Gastroesophageal sphincter (tissue), 4 donors: Measurements from ENCODE around the gene MACROD2. TPM values are rescaled to one million over a fixed set of nuclear protein-coding genes. Genes with fewer than 3 reads are reported as not detected.

Experiments
- ATAC-seq: fragments of 150-250 bp; one replicate; pipeline ENCODE4 v1.9.1; 2016; ENCODE audit warnings: mild to moderate bottlenecking, moderate library complexity
- H3K27ac ChIP-seq, 4 donors: fragments of 200-600 bp; sonication (generic) in 3 of 4; 1 replicate in 3 of 4; 2 replicates in 1 of 4; pipeline ENCODE4 v1.5.1; 2016 to 2019
- H3K27me3 ChIP-seq: fragments of 200-600 bp; sonication (generic); one replicate; pipeline ENCODE4 v1.5.1; 2019
- H3K36me3 ChIP-seq, 2 donors: fragments of 200-600 bp; sonication (generic); one replicate each; pipeline ENCODE4 v1.5.1; 2019; ENCODE audit warnings: control low read depth in 1 of 2
- H3K4me1 ChIP-seq, 3 donors: fragments of 200-600 bp; sonication (generic); 1 replicate in 2 of 3; 2 replicates in 1 of 3; pipeline ENCODE4 v1.5.1; 2016 to 2019; ENCODE audit warnings: control low read depth in 2 of 3
- H3K4me3 ChIP-seq, 2 donors: fragments of 200-600 bp; sonication (generic); one replicate each; pipeline ENCODE4 v1.5.1; 2019; ENCODE audit warnings: mild to moderate bottlenecking in 1 of 2, moderate library complexity in 1 of 2
- H3K9me3 ChIP-seq, 3 donors: fragments of 200-600 bp; sonication (generic); one replicate each; pipeline ENCODE4 v1.5.1; 2017 to 2019; ENCODE audit warnings: control low read depth in 2 of 3
- EP300 ChIP-seq: sonication (generic); formaldehyde crosslinking; IDR thresholded peaks from one replicate; pipeline ENCODE4 v1.6.1; 2017; ENCODE audit warnings: antibody characterized with exemption, mild to moderate bottlenecking
- POLR2A ChIP-seq, 2 donors: fragments of 450-650 bp; IDR thresholded peaks; one replicate each; pipeline ENCODE4 v1.6.1; 2017; ENCODE audit warnings: antibody characterized with exemption in 2 of 2, mild to moderate bottlenecking in 2 of 2, moderate library complexity in 1 of 2
- POLR2AphosphoS5 ChIP-seq: sonication (generic); formaldehyde crosslinking; IDR thresholded peaks from one replicate; pipeline ENCODE4 v1.6.1; 2017; ENCODE audit warnings: antibody characterized with exemption
- WGBS, 2 donors: methylation state at CpG; one replicate each; pipeline ENCODE4 v1.1.5; 2018; ENCODE audit warnings: low coverage in 1 of 2; 5-methylcytosine and 5-hydroxymethylcytosine counted together
- total RNA-seq, 4 donors: library from RNA; depleted of rRNA; stranded (reverse); fragments of >200 nt; gene quantifications; one replicate each; pipeline ENCODE4 v1.1.0, GENCODE V29; 2016
- TF ChIP-seq, protein P1 (sequence below), 4 experiments: fragments of 200-600 bp in 2 of 4; fragments of 450-650 bp in 2 of 4; sonication (generic) in 1 of 4; IDR thresholded peaks; one replicate each; pipeline ENCODE4 v1.5.1; 2017 to 2019; ENCODE audit warnings: antibody characterized with exemption in 4 of 4, mild to moderate bottlenecking in 2 of 4, moderate library complexity in 2 of 4

Gene MACROD2
- total RNA-seq, 4 donors from 2014 or later: 4.0 to 12.1 (median 7.4) TPM

DNA sequence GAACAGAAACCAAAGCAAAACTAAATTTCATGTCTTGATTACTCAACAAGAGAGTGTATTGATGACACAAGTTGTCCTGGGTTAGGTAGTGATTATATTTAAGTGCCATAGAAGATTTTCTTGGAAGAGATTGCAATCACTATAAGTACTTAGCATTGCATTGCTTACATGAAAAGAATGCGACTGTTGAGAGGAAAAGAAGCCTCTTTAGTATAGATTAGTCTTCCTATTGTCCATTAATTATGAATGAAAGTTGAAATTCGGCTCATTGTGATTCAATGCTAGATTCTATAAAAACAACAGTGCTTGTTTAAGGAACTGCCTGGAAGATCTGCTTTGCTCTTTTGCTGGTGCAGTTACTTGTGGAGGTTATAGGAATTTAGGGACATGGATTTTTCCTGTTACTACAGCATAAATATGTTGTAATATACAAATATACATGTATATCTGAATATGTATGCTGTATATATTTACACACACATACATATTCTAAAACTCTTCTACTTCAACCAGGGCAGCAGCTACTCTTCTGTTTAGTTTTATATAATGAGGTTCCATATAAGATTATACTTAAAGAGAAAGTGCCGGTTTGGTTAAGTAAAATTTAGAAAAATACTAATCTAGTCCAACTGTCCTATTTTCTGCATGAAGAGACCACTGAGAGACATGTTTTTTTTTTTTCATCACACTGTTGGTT is 1781.6 kb downstream of the MACROD2 start:
- no peak overlapping the region for H3K27ac ChIP-seq
- H3K36me3 ChIP-seq: no peaks in the 10 kb centered on the region
- H3K4me3 ChIP-seq: no peak overlapping the region
- no peaks in the 10 kb centered on the region for H3K27me3 ChIP-seq
- H3K4me1 ChIP-seq: no peaks in the 10 kb centered on the region
- H3K9me3 ChIP-seq: no peaks in the 10 kb centered on the region
- no peak for TF ChIP-seq POLR2A (IDR thresholded peaks at IDR 0.05)
- TF ChIP-seq, protein P1, sequence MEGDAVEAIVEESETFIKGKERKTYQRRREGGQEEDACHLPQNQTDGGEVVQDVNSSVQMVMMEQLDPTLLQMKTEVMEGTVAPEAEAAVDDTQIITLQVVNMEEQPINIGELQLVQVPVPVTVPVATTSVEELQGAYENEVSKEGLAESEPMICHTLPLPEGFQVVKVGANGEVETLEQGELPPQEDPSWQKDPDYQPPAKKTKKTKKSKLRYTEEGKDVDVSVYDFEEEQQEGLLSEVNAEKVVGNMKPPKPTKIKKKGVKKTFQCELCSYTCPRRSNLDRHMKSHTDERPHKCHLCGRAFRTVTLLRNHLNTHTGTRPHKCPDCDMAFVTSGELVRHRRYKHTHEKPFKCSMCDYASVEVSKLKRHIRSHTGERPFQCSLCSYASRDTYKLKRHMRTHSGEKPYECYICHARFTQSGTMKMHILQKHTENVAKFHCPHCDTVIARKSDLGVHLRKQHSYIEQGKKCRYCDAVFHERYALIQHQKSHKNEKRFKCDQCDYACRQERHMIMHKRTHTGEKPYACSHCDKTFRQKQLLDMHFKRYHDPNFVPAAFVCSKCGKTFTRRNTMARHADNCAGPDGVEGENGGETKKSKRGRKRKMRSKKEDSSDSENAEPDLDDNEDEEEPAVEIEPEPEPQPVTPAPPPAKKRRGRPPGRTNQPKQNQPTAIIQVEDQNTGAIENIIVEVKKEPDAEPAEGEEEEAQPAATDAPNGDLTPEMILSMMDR (IDR thresholded peaks at IDR 0.05): no peak
- no peak for TF ChIP-seq POLR2AphosphoS5
- no peak for TF ChIP-seq EP300
- 68 to 74% methylated on average over 3 of the region's 3 CpGs for WGBS, 2 donors
- no peak for ATAC-seq

DNA sequence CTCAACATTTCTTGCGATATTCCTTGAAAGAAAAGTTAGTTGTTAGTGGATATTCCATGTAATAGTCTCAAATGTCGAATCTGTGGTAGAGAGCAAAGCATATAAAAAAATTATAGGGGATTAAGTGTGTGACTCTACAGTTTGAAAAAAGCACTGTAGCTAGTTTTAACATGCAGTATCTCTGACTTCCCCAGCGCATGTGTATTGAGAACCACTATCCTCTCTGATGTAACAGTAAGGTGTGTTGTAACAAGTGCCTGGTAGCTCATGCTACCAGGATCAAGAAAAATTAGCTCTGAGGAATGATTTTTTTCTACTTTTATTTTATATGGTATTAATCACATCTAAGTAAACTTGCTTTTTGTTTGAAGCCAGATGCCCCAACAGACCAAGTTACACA is 1788.7 kb downstream of the MACROD2 start:
- ATAC-seq: no peak
- WGBS, 2 donors: 85 to 100% methylated on average over 2 to 3 of the region's 3 CpGs
- TF ChIP-seq POLR2A (IDR thresholded peaks at IDR 0.05) (no peak), POLR2AphosphoS5 (no peak), EP300 (no peak)
- TF ChIP-seq, protein P1 (IDR thresholded peaks at IDR 0.05): no peak

DNA sequence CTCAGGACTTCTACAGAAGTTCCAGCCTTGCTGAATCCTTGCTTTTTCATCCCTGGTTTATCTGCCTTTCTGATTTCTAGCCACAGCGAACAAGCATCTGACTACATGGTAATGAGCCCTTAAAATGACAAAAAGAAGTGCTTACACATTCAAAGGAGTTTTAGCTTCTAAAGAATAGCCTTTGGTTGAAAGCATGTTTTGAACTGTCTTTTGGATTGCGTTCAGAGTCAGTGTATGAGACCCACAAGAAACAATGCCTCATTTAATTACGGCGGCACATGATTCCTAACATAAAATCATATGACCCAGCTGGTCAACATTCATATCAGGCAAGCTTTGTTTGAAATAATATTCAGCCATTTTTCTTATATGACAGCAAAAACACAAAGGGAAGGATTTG is 1793.8 kb downstream of the MACROD2 start:
- WGBS, 2 donors: 44 to 74% methylated on average over 4 of the region's 4 CpGs
- no peak for TF ChIP-seq POLR2A (IDR thresholded peaks at IDR 0.05)
- TF ChIP-seq POLR2AphosphoS5: no peak
- TF ChIP-seq, protein P1 (IDR thresholded peaks at IDR 0.05): no peak
- TF ChIP-seq EP300: no peak
- Histone ChIP-seq H3K36me3 (no peaks in the 10 kb centered on the region), H3K9me3 (no peaks in the 10 kb centered on the region), H3K4me1 (no peaks in the 10 kb centered on the region), H3K27me3 (no peaks in the 10 kb centered on the region), H3K27ac (no peak overlapping the region), H3K4me3 (no peak overlapping the region)
- ATAC-seq: no peak

More for the DNA sequence above, 1788.7 kb downstream of the MACROD2 start:
- Histone ChIP-seq H3K27ac (no peak overlapping the region), H3K4me3 (no peak overlapping the region), H3K9me3 (no peaks in the 10 kb centered on the region), H3K27me3 (no peaks in the 10 kb centered on the region), H3K36me3 (no peaks in the 10 kb centered on the region), H3K4me1 (no peaks in the 10 kb centered on the region)

DNA sequence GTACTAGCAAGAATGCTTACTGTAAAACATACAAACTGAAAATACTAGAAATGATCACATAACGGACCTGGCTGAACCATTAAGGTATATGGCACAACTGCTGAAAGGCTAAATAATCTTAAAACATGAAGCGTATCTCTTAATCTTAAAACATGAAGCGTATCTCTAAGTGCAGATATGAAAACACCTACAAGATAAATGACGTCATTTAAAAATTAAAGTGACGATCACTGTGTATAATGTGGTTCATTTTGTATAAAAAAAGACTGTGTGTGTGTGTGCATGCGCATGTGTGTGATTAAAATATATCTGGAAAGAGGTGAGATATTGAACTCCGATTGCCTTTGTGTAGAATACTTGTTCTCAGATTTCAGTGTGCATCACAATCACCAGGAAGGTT is 1797.5 kb downstream of the MACROD2 start:
- no peak for ATAC-seq
- no peaks in the 10 kb centered on the region for H3K36me3 ChIP-seq
- no peaks in the 10 kb centered on the region for H3K27me3 ChIP-seq
- no peaks in the 10 kb centered on the region for H3K4me1 ChIP-seq
- no peak overlapping the region for H3K4me3 ChIP-seq
- no peaks in the 10 kb centered on the region for H3K9me3 ChIP-seq
- H3K27ac ChIP-seq: no peak overlapping the region
- no peak for TF ChIP-seq POLR2AphosphoS5
- no peak for TF ChIP-seq POLR2A (IDR thresholded peaks at IDR 0.05)
- TF ChIP-seq EP300: no peak
- TF ChIP-seq, protein P1 (IDR thresholded peaks at IDR 0.05): no peak
- 93% methylated on average over 7 of the region's 7 CpGs for WGBS, 2 donors

DNA sequence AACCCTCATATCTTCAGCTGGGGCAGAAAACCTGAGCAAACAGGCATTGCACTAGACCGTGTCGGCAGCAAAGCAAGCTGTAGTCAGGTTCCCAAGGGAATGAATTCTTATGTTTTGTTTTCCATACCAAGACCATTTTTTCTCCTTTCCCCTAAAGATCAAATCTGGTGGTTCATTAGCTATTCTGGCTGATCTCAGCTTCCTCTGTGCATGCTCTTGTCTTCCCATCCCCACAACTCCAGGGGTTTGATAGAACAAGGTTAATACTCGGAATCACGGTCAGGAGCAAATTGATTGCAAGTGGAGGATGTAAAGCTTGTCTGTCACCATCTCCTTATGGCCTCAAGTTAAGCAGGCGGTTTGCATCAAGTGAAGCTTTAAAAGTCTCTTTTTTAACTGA is 1799.1 kb downstream of the MACROD2 start:
- Histone ChIP-seq H3K4me1 (no peaks in the 10 kb centered on the region), H3K27ac (no peak overlapping the region), H3K36me3 (no peaks in the 10 kb centered on the region), H3K27me3 (no peaks in the 10 kb centered on the region), H3K9me3 (no peaks in the 10 kb centered on the region), H3K4me3 (no peak overlapping the region)
- TF ChIP-seq, protein P1 (IDR thresholded peaks at IDR 0.05): no peak
- TF ChIP-seq POLR2AphosphoS5 (no peak), POLR2A (IDR thresholded peaks at IDR 0.05) (no peak), EP300 (no peak)
- ATAC-seq: no peak
- WGBS, 2 donors: 90 to 97% methylated on average over 3 to 5 of the region's 5 CpGs
